ENCODE measurements around the gene LLGL2. TPM values are rescaled to one million over a fixed set of nuclear protein-coding genes. Genes with fewer than 3 reads are reported as not detected.

LLGL2 gene
- total RNA-seq, 2 experiments from 2014 or later, result 7.1 to 9.6 TPM

- no peak overlapping the region for H3K27ac Mint-ChIP-seq
- no peak overlapping the region for H3K4me3 Mint-ChIP-seq
- CTCF ChIA-PET, result interaction anchor here (0.6 kb wide), 1 partner anchor 78 kb away, joined by 3 read pairs; the partner anchor contains the start of gene SMIM5
- POLR2A ChIA-PET, result no interaction called here
- H3K27me3 Mint-ChIP-seq, result no peaks in the 10 kb centered on the region
- intact Hi-C loops (cut with DNase I, micrococcal nuclease), result no loop called here
- no peaks in the 10 kb centered on the region for H3K4me1 Mint-ChIP-seq
- H3K9me3 Mint-ChIP-seq (ENCODE audit: low read depth), result no peaks in the 10 kb centered on the region
- DNase-seq (no peak), ATAC-seq (no peak)
- no peaks in the 10 kb centered on the region for H3K36me3 Mint-ChIP-seq (ENCODE audit: low read depth)
Measured at GRCh38 chr17:75555679-75556153, 30.2 kb downstream of the LLGL2 start.

GRCh38 chr17:75557075-75557851, 31.8 kb downstream of the LLGL2 start:
- H3K27me3 Mint-ChIP-seq, result no peaks in the 10 kb centered on the region
- CTCF ChIA-PET, result interaction anchor here (1.5 kb wide), 1 partner anchor 44 kb away, joined by 5 read pairs; no protein-coding TSS in a partner anchor
- no peaks in the 10 kb centered on the region for H3K9me3 Mint-ChIP-seq (ENCODE audit: low read depth)
- ATAC-seq (no peak), DNase-seq (no peak)
- no peaks in the 10 kb centered on the region for H3K4me1 Mint-ChIP-seq
- H3K27ac Mint-ChIP-seq, result no peak overlapping the region
- no peak overlapping the region for H3K4me3 Mint-ChIP-seq
- intact Hi-C loops (cut with DNase I, micrococcal nuclease), result no loop called here
- no peaks in the 10 kb centered on the region for H3K36me3 Mint-ChIP-seq (ENCODE audit: low read depth)
- POLR2A ChIA-PET, result no interaction called here

GRCh38 chr17:75557852-75558665, 32.6 kb downstream of the LLGL2 start:
- H3K27ac Mint-ChIP-seq, result no peak overlapping the region
- no peak overlapping the region for H3K4me3 Mint-ChIP-seq
- H3K27me3 Mint-ChIP-seq, result no peaks in the 10 kb centered on the region
- DNase-seq, result no peak
- no peaks in the 10 kb centered on the region for H3K9me3 Mint-ChIP-seq (ENCODE audit: low read depth)
- no peak for ATAC-seq
- no peaks in the 10 kb centered on the region for H3K4me1 Mint-ChIP-seq
- POLR2A ChIA-PET, result no interaction called here
- intact Hi-C loops (cut with DNase I, micrococcal nuclease), result no loop called here
- CTCF ChIA-PET, result interaction anchor here (1.5 kb wide), 1 partner anchor 43 kb away, joined by 5 read pairs; no protein-coding TSS in a partner anchor
- H3K36me3 Mint-ChIP-seq (ENCODE audit: low read depth), result no peaks in the 10 kb centered on the region

- no peaks in the 10 kb centered on the region for H3K36me3 Mint-ChIP-seq (ENCODE audit: low read depth)
- H3K27ac Mint-ChIP-seq, result no peak overlapping the region
- H3K4me3 Mint-ChIP-seq, result no peak overlapping the region
- no peaks in the 10 kb centered on the region for H3K4me1 Mint-ChIP-seq
- intact Hi-C loops (cut with DNase I, micrococcal nuclease), result no loop called here
- no peaks in the 10 kb centered on the region for H3K9me3 Mint-ChIP-seq (ENCODE audit: low read depth)
- CTCF ChIA-PET, result no interaction called here
- DNase-seq, result no peak
- no peak for ATAC-seq
- POLR2A ChIA-PET, result no interaction called here
- no peaks in the 10 kb centered on the region for H3K27me3 Mint-ChIP-seq
Measured at GRCh38 chr17:75558666-75559530, 33.4 kb downstream of the LLGL2 start.

- ATAC-seq (no peak), DNase-seq (no peak)
- no peak overlapping the region for H3K27ac Mint-ChIP-seq
- CTCF ChIA-PET, result interaction anchor here (0.6 kb wide), 1 partner anchor 84 kb away, joined by 4 read pairs; no protein-coding TSS in a partner anchor
- H3K36me3 Mint-ChIP-seq (ENCODE audit: low read depth), result no peaks in the 10 kb centered on the region
- intact Hi-C loops (cut with DNase I, micrococcal nuclease), result no loop called here
- H3K27me3 Mint-ChIP-seq, result no peaks in the 10 kb centered on the region
- H3K4me1 Mint-ChIP-seq, result no peaks in the 10 kb centered on the region
- no peaks in the 10 kb centered on the region for H3K9me3 Mint-ChIP-seq (ENCODE audit: low read depth)
- POLR2A ChIA-PET, result no interaction called here
- no peak overlapping the region for H3K4me3 Mint-ChIP-seq
Measured at GRCh38 chr17:75559958-75560533, 34.5 kb downstream of the LLGL2 start.

GRCh38 chr17:75561927-75562603, 36.6 kb downstream of the LLGL2 start:
- no peaks in the 10 kb centered on the region for H3K9me3 Mint-ChIP-seq (ENCODE audit: low read depth)
- no peak for DNase-seq
- H3K27me3 Mint-ChIP-seq, result no peaks in the 10 kb centered on the region
- H3K27ac Mint-ChIP-seq, result no peak overlapping the region
- ChIA-PET CTCF (no interaction called here), POLR2A (no interaction called here)
- H3K36me3 Mint-ChIP-seq (ENCODE audit: low read depth), result no peaks in the 10 kb centered on the region
- H3K4me1 Mint-ChIP-seq, result no peaks in the 10 kb centered on the region
- intact Hi-C loops (cut with DNase I, micrococcal nuclease), result no loop called here
- no peak overlapping the region for H3K4me3 Mint-ChIP-seq
- no peak for ATAC-seq

GRCh38 chr17:75563063-75563758, 37.7 kb downstream of the LLGL2 start:
- ChIA-PET CTCF (no interaction called here), POLR2A (no interaction called here)
- Mint-ChIP-seq H3K27me3 (no peaks in the 10 kb centered on the region), H3K36me3 (ENCODE audit: low read depth) (no peaks in the 10 kb centered on the region), H3K9me3 (ENCODE audit: low read depth) (no peaks in the 10 kb centered on the region), H3K4me1 (no peaks in the 10 kb centered on the region), H3K27ac (no peak overlapping the region), H3K4me3 (no peak overlapping the region)
- DNase-seq (no peak), ATAC-seq (no peak)
- intact Hi-C loops (cut with DNase I, micrococcal nuclease), result no loop called here

GRCh38 chr17:75564195-75564594, 38.7 kb downstream of the LLGL2 start:
- DNase-seq (no peak), ATAC-seq (no peak)
- ChIA-PET POLR2A (no interaction called here), CTCF (interaction anchor here (0.5 kb wide), 1 partner anchor 155 kb away, joined by 3 read pairs; no protein-coding TSS in a partner anchor)
- intact Hi-C loops (cut with DNase I, micrococcal nuclease), result no loop called here
- Mint-ChIP-seq H3K27me3 (no peaks in the 10 kb centered on the region), H3K4me1 (no peaks in the 10 kb centered on the region), H3K9me3 (ENCODE audit: low read depth) (no peaks in the 10 kb centered on the region), H3K27ac (no peak overlapping the region), H3K4me3 (no peak overlapping the region), H3K36me3 (ENCODE audit: low read depth) (no peaks in the 10 kb centered on the region)

- ATAC-seq, result no peak
- CTCF ChIA-PET, result interaction anchor here (0.5 kb wide), 1 partner anchor 85 kb away, joined by 4 read pairs; no protein-coding TSS in a partner anchor
- intact Hi-C loops (cut with DNase I, micrococcal nuclease), result no loop called here
- Mint-ChIP-seq H3K27ac (no peak overlapping the region), H3K36me3 (ENCODE audit: low read depth) (no peaks in the 10 kb centered on the region), H3K4me3 (no peak overlapping the region), H3K27me3 (no peaks in the 10 kb centered on the region), H3K9me3 (ENCODE audit: low read depth) (no peaks in the 10 kb centered on the region), H3K4me1 (no peaks in the 10 kb centered on the region)
- DNase-seq, result no peak
- POLR2A ChIA-PET, result no interaction called here
Measured at GRCh38 chr17:75565066-75565465, 39.6 kb downstream of the LLGL2 start.

- Mint-ChIP-seq H3K4me1 (no peaks in the 10 kb centered on the region), H3K27me3 (no peaks in the 10 kb centered on the region), H3K4me3 (no peak overlapping the region), H3K27ac (no peak overlapping the region), H3K9me3 (ENCODE audit: low read depth) (no peaks in the 10 kb centered on the region), H3K36me3 (ENCODE audit: low read depth) (no peaks in the 10 kb centered on the region)
- ChIA-PET CTCF (interaction anchor here (0.5 kb wide), 1 partner anchor 85 kb away, joined by 4 read pairs; no protein-coding TSS in a partner anchor), POLR2A (no interaction called here)
- ATAC-seq (no peak), DNase-seq (no peak)
- intact Hi-C loops (cut with DNase I, micrococcal nuclease), result no loop called here
Measured at GRCh38 chr17:75565618-75566017, 40.1 kb downstream of the LLGL2 start.
